SU-DHL-6 (cell line): Measurements from ENCODE around the gene FBLN5.

ENCODE experiments used
- CTCF ChIP-seq: fragments of 200-600 bp; sonication (generic); IDR thresholded peaks from one replicate; pipeline ENCODE4 v1.5.1; 2017; ENCODE audit warnings: antibody characterized with exemption, mild to moderate bottlenecking, low read length, moderate library complexity; ENCODE audit not compliant: insufficient read depth, poor library complexity, severe bottlenecking
- EZH2phosphoT487 ChIP-seq: fragments of 200-600 bp; sonication (generic), shearing (Covaris generic); conservative IDR thresholded peaks from 2 replicates; pipeline ENCODE4 v1.6.1; 2018; ENCODE audit warnings: mild to moderate bottlenecking, antibody characterized with exemption, low read length, moderate library complexity, mixed read lengths

- TF ChIP-seq CTCF (no peak), EZH2phosphoT487 (no peak)
Measured at GRCh38 chr14:91869556-91869955, 77.9 kb downstream of the FBLN5 start.
